ENCODE measurements around the gene MYH14.

GRCh38 chr19:50222691-50223438, 19.4 kb downstream of the MYH14 start:
- TF ChIP-seq GATA3 (IDR thresholded peaks at IDR 0.05; ENCODE audit: low read depth, low read length): no peak
- no peak for TF ChIP-seq GATA2 (IDR thresholded peaks at IDR 0.05; ENCODE audit: low read depth, low read length)

All from SH-SY5Y (cell line).